Mesenchymal stem cell (in vitro differentiated cells and primary cell): Measurements from ENCODE around the gene ZNF280A. TPM values are rescaled to one million over a fixed set of nuclear protein-coding genes. Genes with fewer than 3 reads are reported as not detected.

Source experiments
- DNase-seq: peaks from one replicate; pipeline ENCODE4 v3.0.0-alpha.2; 2013
- H2AFZ ChIP-seq: one replicate; pipeline ENCODE4 v1.6.1; 2013; ENCODE audit warnings: low read depth, mild to moderate bottlenecking, control low read depth, inconsistent platforms, low read length, moderate library complexity
- H2AK5ac ChIP-seq: 2 replicates; pipeline ENCODE4 v1.6.1; 2013; ENCODE audit warnings: low read length, moderate library complexity, mild to moderate bottlenecking, inconsistent platforms; ENCODE audit not compliant: severe bottlenecking
- H2BK120ac ChIP-seq: one replicate; pipeline ENCODE4 v1.6.1; 2013; ENCODE audit warnings: low read depth, mild to moderate bottlenecking, inconsistent platforms, low read length, moderate library complexity
- H2BK12ac ChIP-seq, 2 experiments: one replicate each; pipeline ENCODE4 v1.6.1; 2013; ENCODE audit warnings: inconsistent platforms in 2 of 2, low read length in 2 of 2, mild to moderate bottlenecking in 2 of 2, moderate library complexity in 2 of 2, control low read depth in 1 of 2
- H2BK15ac ChIP-seq: one replicate; pipeline ENCODE4 v1.6.1; 2013; ENCODE audit warnings: mild to moderate bottlenecking, low read depth, inconsistent platforms; ENCODE audit not compliant: poor library complexity, severe bottlenecking
- H2BK5ac ChIP-seq: 2 replicates; pipeline ENCODE4 v1.6.1; 2013; ENCODE audit warnings: low read depth, mild to moderate bottlenecking, low read length, control low read depth, inconsistent platforms; ENCODE audit not compliant: poor library complexity, severe bottlenecking
- H3K14ac ChIP-seq, 2 experiments: one replicate each; pipeline ENCODE4 v1.6.1; 2013; ENCODE audit warnings: inconsistent platforms in 2 of 2, low read length in 2 of 2, control low read depth in 1 of 2, mild to moderate bottlenecking in 1 of 2, moderate library complexity in 1 of 2
- H3K18ac ChIP-seq, 2 experiments: one replicate each; pipeline ENCODE4 v1.6.1; 2013; ENCODE audit warnings: inconsistent platforms in 2 of 2, low read length in 2 of 2, control low read depth in 1 of 2, low read depth in 1 of 2, mild to moderate bottlenecking in 1 of 2
- H3K23ac ChIP-seq, 2 experiments: one replicate each; pipeline ENCODE4 v1.6.1; 2013; ENCODE audit warnings: inconsistent platforms in 2 of 2, low read length in 2 of 2, mild to moderate bottlenecking in 2 of 2, moderate library complexity in 2 of 2, control low read depth in 1 of 2
- H3K27ac ChIP-seq: 2 replicates; pipeline ENCODE4 v1.5.1; 2013; ENCODE audit warnings: mild to moderate bottlenecking, moderate library complexity, low read length, control low read depth, inconsistent platforms; ENCODE audit not compliant: poor library complexity, severe bottlenecking
- H3K27me3 ChIP-seq, 2 experiments: 2 replicates each; pipeline versions ENCODE4 v1.6.1 to v1.7.0; 2013; ENCODE audit warnings: low read length in 2 of 2, mild to moderate bottlenecking in 2 of 2, moderate library complexity in 2 of 2, control low read depth in 1 of 2, inconsistent platforms in 1 of 2; ENCODE audit not compliant: control insufficient read depth in 1 of 2, insufficient read depth in 1 of 2
- H3K36me3 ChIP-seq, 2 experiments: 2 replicates each; pipeline versions ENCODE4 v1.6.1 to v1.7.0; 2013; ENCODE audit warnings: low read length in 2 of 2, control low read depth in 1 of 2, inconsistent platforms in 1 of 2, low read depth in 1 of 2, mild to moderate bottlenecking in 1 of 2; ENCODE audit not compliant: insufficient read depth in 2 of 2, control insufficient read depth in 1 of 2
- H3K4ac ChIP-seq, 2 experiments: one replicate each; pipeline ENCODE4 v1.6.1; 2013; ENCODE audit warnings: inconsistent platforms in 2 of 2, low read length in 2 of 2, mild to moderate bottlenecking in 2 of 2, moderate library complexity in 2 of 2, control low read depth in 1 of 2, low read depth in 1 of 2
- H3K4me1 ChIP-seq: 2 replicates; pipeline ENCODE4 v1.6.1; 2013; ENCODE audit warnings: low read depth, low read length, control low read depth; ENCODE audit not compliant: control insufficient read depth, insufficient read depth
- H3K4me2 ChIP-seq: 2 replicates; pipeline ENCODE4 v1.6.1; 2013; ENCODE audit warnings: low read length, mild to moderate bottlenecking, inconsistent platforms; ENCODE audit not compliant: poor library complexity, severe bottlenecking
- H3K4me3 ChIP-seq, 2 experiments: 2 replicates each; pipeline versions ENCODE4 v1.5.1 to v1.7.0; 2013; ENCODE audit warnings: low read length in 2 of 2, mild to moderate bottlenecking in 2 of 2, control low read depth in 1 of 2, low read depth in 1 of 2; ENCODE audit not compliant: insufficient read depth in 1 of 2
- H3K79me1 ChIP-seq: replicated peaks from 2 replicates; pipeline ENCODE4 v1.6.1; 2013; ENCODE audit warnings: mild to moderate bottlenecking, control low read depth, low read length, inconsistent platforms; ENCODE audit not compliant: poor library complexity, severe bottlenecking
- H3K9ac ChIP-seq: 2 replicates; pipeline ENCODE4 v1.7.0; 2013; ENCODE audit warnings: mild to moderate bottlenecking, low read length, moderate library complexity
- H3K9me3 ChIP-seq: 2 replicates; pipeline ENCODE4 v1.7.0; 2013; ENCODE audit warnings: mild to moderate bottlenecking, low read length; ENCODE audit not compliant: control insufficient read depth
- H4K8ac ChIP-seq: one replicate; pipeline ENCODE4 v1.6.1; 2013; ENCODE audit warnings: inconsistent platforms, mild to moderate bottlenecking, low read length, moderate library complexity
- H4K91ac ChIP-seq: one replicate; pipeline ENCODE4 v1.6.1; 2013; ENCODE audit warnings: mild to moderate bottlenecking, low read length, inconsistent platforms
- WGBS: methylation state at CpG from one replicate; pipeline ENCODE4 v1.1.7; 2013; ENCODE audit warnings: mixed read lengths; 5-methylcytosine and 5-hydroxymethylcytosine counted together
- polyA plus RNA-seq, 2 experiments: library from polyadenylated mRNA; stranded (reverse); fragments of 200-250 nt; gene quantifications; one replicate each; pipeline ENCODE4 v1.2.3, GENCODE V29; 2013

The ZNF280A gene, protein sequence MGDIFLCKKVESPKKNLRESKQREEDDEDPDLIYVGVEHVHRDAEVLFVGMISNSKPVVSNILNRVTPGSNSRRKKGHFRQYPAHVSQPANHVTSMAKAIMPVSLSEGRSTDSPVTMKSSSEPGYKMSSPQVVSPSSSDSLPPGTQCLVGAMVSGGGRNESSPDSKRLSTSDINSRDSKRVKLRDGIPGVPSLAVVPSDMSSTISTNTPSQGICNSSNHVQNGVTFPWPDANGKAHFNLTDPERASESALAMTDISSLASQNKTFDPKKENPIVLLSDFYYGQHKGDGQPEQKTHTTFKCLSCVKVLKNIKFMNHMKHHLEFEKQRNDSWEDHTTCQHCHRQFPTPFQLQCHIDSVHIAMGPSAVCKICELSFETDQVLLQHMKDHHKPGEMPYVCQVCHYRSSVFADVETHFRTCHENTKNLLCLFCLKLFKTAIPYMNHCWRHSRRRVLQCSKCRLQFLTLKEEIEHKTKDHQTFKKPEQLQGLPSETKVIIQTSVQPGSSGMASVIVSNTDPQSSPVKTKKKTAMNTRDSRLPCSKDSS
- polyA plus RNA-seq (2013, experiment 1 of 2) = not detected
- not detected for polyA plus RNA-seq (2013, experiment 2 of 2)

DNA sequence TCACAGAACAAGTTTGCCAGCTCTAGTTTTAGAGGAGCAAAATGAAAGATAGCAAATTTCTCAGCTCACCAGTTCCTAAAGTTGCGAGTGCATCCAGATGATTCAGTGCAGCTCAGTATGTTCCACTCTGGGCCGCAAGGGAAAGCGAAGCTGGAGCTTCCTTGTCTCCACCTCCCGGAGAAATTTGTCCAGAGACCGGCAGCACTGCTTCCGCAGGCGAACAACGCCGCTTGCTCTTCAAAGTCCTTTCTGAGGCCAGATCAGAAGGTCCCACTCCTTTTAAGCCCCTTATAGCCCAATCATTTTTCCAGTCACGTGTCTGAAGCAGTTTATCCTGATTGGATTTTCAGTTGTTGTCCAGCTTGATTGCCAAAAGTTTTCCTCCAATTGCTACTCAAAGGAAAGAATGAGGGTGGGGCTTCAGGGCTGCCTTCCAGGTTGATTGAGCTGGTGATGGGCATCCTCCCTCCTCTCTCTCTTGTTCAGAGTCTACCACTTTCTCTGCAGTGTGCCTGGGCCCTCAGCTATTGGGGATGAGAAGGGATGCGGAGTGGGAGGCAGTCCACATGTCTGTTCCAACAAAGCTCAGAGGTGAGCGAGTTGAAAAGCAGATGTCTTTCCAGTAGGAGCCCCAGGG is at the start of gene ZNF280A:
Gene ZNF280A, minus strand, starts transcription at position 251 of the 637 bp plus-strand sequence. CDS start 4,640 bp downstream, outside the sequence.
- H3K4ac ChIP-seq = no peak within 1 kb of the TSS
- H3K4me2 ChIP-seq = no peak within 1 kb of the TSS
- DNase-seq = no peak
- H2BK120ac ChIP-seq = no peak within 1 kb of the TSS
- H4K8ac ChIP-seq = no peak within 1 kb of the TSS
- H3K27ac ChIP-seq = no peak within 1 kb of the TSS
- no peak within 1 kb of the TSS for H2BK15ac ChIP-seq
- WGBS = 69% methylated on average over 12 of the region's 12 CpGs
- H3K36me3 ChIP-seq = no peaks in the 10 kb centered on the region
- no peak within 1 kb of the TSS for H3K23ac ChIP-seq
- peak within 1 kb of the TSS in 1 of 2 experiments; percentile 66 for H3K4me3 ChIP-seq
- no peak within 1 kb of the TSS for H2AFZ ChIP-seq
- no peak within 1 kb of the TSS for H3K14ac ChIP-seq
- no peak within 1 kb of the TSS for H2AK5ac ChIP-seq
- H3K79me1 ChIP-seq = no peaks in the 10 kb centered on the region
- no peaks in the 10 kb centered on the region for H3K4me1 ChIP-seq
- H2BK12ac ChIP-seq = no peak within 1 kb of the TSS
- H4K91ac ChIP-seq = no peak within 1 kb of the TSS
- H3K9me3 ChIP-seq = no peaks in the 10 kb centered on the region
- H3K27me3 ChIP-seq = peaks cover 9 to 23% of the 10 kb centered on the region in 2 experiments
- no peak within 1 kb of the TSS for H3K18ac ChIP-seq
- peak within 1 kb of the TSS; percentile 57 for H3K9ac ChIP-seq
- no peak within 1 kb of the TSS for H2BK5ac ChIP-seq

DNA sequence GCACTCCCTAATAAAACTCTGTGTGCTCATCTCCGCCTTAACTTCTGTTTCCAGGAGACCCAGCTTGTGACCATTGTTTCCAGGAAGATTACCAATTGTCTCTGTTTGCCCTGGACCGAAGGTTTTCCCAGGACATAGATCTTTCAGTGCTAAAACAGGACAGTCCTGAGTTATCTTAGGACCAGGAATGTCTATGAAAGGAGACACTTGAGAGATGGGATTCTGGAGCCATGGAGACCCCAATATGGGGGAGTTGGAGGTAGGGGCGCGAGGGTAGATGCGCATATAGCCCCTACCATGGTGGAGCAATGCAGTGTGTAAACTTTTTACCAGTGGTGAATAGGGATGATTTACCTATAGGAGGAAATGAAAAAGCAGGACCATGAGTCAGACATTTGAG is 49.1 kb upstream of the ZNF280A start:
- Histone ChIP-seq H2BK120ac (no peak overlapping the region), H3K36me3 (no peaks in the 10 kb centered on the region), H4K8ac (no peak overlapping the region), H4K91ac (no peak overlapping the region), H3K4ac (no peak overlapping the region), H3K4me2 (no peak overlapping the region), H2BK15ac (no peak overlapping the region), H3K4me1 (no peaks in the 10 kb centered on the region), H3K9ac (no peak overlapping the region), H3K14ac (no peak overlapping the region), H3K27me3 (peaks cover 19 to 76% of the 10 kb centered on the region in 2 experiments), H2BK5ac (no peak overlapping the region), H2BK12ac (no peak overlapping the region), H3K79me1 (no peaks in the 10 kb centered on the region), H3K23ac (no peak overlapping the region), H3K18ac (no peak overlapping the region), H3K4me3 (no peak overlapping the region), H2AFZ (no peak overlapping the region), H2AK5ac (no peak overlapping the region), H3K27ac (no peak overlapping the region), H3K9me3 (peaks cover 11% of the 10 kb centered on the region)
- WGBS = 70% methylated on average over 5 of the region's 5 CpGs
- no peak for DNase-seq

DNA sequence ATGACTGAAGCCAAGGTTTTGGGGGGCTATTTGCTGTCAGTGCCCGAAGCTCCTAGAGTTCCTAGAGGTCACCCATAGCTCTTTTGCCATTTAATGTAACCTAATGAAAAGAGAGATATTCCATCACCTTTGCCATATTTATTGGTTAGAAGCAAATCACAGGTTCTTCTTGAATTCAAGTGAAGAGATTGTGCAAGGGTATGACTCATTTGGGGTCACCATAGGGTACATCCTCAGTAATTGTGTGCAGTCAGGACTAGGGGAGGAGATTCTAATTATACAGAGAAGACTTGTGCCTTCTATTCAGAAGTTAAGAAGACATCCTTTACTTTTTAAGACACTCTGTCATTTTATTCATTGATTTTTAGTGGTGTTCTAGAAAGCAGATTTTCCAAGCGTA is 45.9 kb upstream of the ZNF280A start:
- H3K4me3 ChIP-seq = no peak overlapping the region
- no peak overlapping the region for H3K9ac ChIP-seq

More for the DNA sequence above, 45.9 kb upstream of the ZNF280A start:
- no peaks in the 10 kb centered on the region for H3K4me1 ChIP-seq
- no peak overlapping the region for H3K27ac ChIP-seq
- peaks cover 15 to 47% of the 10 kb centered on the region in 2 experiments for H3K27me3 ChIP-seq
- H3K18ac ChIP-seq = no peak overlapping the region
- H2BK5ac ChIP-seq = no peak overlapping the region
- no peak overlapping the region for H3K4ac ChIP-seq
- no peak overlapping the region for H4K91ac ChIP-seq
- H3K79me1 ChIP-seq = no peaks in the 10 kb centered on the region
- no peak overlapping the region for H3K23ac ChIP-seq
- H3K36me3 ChIP-seq = no peaks in the 10 kb centered on the region
- no peak overlapping the region for H2AK5ac ChIP-seq
- H2BK120ac ChIP-seq = no peak overlapping the region
- H2BK12ac ChIP-seq = no peak overlapping the region
- DNase-seq = peak; percentile 21
- no peak overlapping the region for H3K14ac ChIP-seq
- H4K8ac ChIP-seq = no peak overlapping the region
- 100% methylated on average over 1 of the region's 2 CpGs for WGBS
- no peak overlapping the region for H3K4me2 ChIP-seq
- H3K9me3 ChIP-seq = peaks cover 11% of the 10 kb centered on the region
- no peak overlapping the region for H2BK15ac ChIP-seq
- H2AFZ ChIP-seq = no peak overlapping the region
